H9 (cell line): ENCODE measurements around the gene OMG. TPM values are rescaled to one million over a fixed set of nuclear protein-coding genes. Genes with fewer than 3 reads are reported as not detected.

Experiments used
- DNase-seq: peaks from one replicate; pipeline ENCODE4 v3.0.0-alpha.2; 2017
- H2AFZ ChIP-seq: one replicate; pipeline ENCODE4 v1.6.1; 2013; ENCODE audit warnings: mild to moderate bottlenecking, low read length, control low read depth, moderate library complexity
- H2AK5ac ChIP-seq: 2 replicates; pipeline ENCODE4 v1.6.1; 2013; ENCODE audit warnings: low read length, control low read depth, mixed read lengths; ENCODE audit not compliant: insufficient read length
- H2BK120ac ChIP-seq: one replicate; pipeline ENCODE4 v1.6.1; 2013; ENCODE audit warnings: low read depth, mild to moderate bottlenecking, low read length, control low read depth, inconsistent platforms; ENCODE audit not compliant: poor library complexity, severe bottlenecking
- H2BK12ac ChIP-seq: 2 replicates; pipeline ENCODE4 v1.6.1; 2013; ENCODE audit warnings: low read length, control low read depth, mixed read lengths, low read depth; ENCODE audit not compliant: insufficient read length
- H2BK15ac ChIP-seq: 2 replicates; pipeline ENCODE4 v1.6.1; 2013; ENCODE audit warnings: low read depth, low read length, control low read depth
- H2BK20ac ChIP-seq: one replicate; pipeline ENCODE4 v1.6.1; 2013; ENCODE audit warnings: low read depth, mild to moderate bottlenecking, low read length, control low read depth, inconsistent platforms; ENCODE audit not compliant: poor library complexity, severe bottlenecking
- H2BK5ac ChIP-seq: 2 replicates; pipeline ENCODE4 v1.6.1; 2013; ENCODE audit warnings: low read length, control low read depth, mixed read lengths; ENCODE audit not compliant: insufficient read length
- H3K14ac ChIP-seq: 2 replicates; pipeline ENCODE4 v1.6.1; 2013; ENCODE audit warnings: low read length, control low read depth; ENCODE audit not compliant: insufficient read depth
- H3K18ac ChIP-seq: 2 replicates; pipeline ENCODE4 v1.6.1; 2013; ENCODE audit warnings: low read depth, mild to moderate bottlenecking, mixed read lengths, low read length, control low read depth; ENCODE audit not compliant: insufficient read length
- H3K23ac ChIP-seq: 2 replicates; pipeline ENCODE4 v1.6.1; 2013; ENCODE audit warnings: low read length, control low read depth, mixed read lengths, low read depth; ENCODE audit not compliant: insufficient read length
- H3K23me2 ChIP-seq: 2 replicates; pipeline ENCODE4 v1.6.1; 2013; ENCODE audit warnings: low read depth, mild to moderate bottlenecking, mixed read lengths, low read length, control low read depth; ENCODE audit not compliant: insufficient read length, poor library complexity, severe bottlenecking
- H3K27ac ChIP-seq: 2 replicates; pipeline ENCODE4 v1.5.1; 2013; ENCODE audit warnings: low read length, control low read depth, mixed read lengths, low read depth; ENCODE audit not compliant: insufficient read length
- H3K27me3 ChIP-seq: 2 replicates; pipeline ENCODE4 v1.6.1; 2013; ENCODE audit warnings: low read length, control low read depth, inconsistent platforms; ENCODE audit not compliant: insufficient read depth
- H3K4ac ChIP-seq: 2 replicates; pipeline ENCODE4 v1.6.1; 2013; ENCODE audit warnings: low read depth, mild to moderate bottlenecking, control low read depth, inconsistent platforms, low read length, moderate library complexity
- H3K4me1 ChIP-seq: 2 replicates; pipeline ENCODE4 v1.6.1; 2013; ENCODE audit warnings: low read length, control low read depth, inconsistent platforms; ENCODE audit not compliant: insufficient read depth
- H3K4me2 ChIP-seq: 2 replicates; pipeline ENCODE4 v1.6.1; 2013; ENCODE audit warnings: low read length, control low read depth, mixed read lengths; ENCODE audit not compliant: insufficient read length, insufficient read depth
- H3K56ac ChIP-seq: 2 replicates; pipeline ENCODE4 v1.6.1; 2013; ENCODE audit warnings: low read depth, mild to moderate bottlenecking, mixed read lengths, low read length, control low read depth; ENCODE audit not compliant: insufficient read length
- H3K79me1 ChIP-seq: 2 replicates; pipeline ENCODE4 v1.6.1; 2013; ENCODE audit warnings: low read depth, mild to moderate bottlenecking, moderate library complexity, low read length, control low read depth, inconsistent platforms; ENCODE audit not compliant: insufficient read depth, poor library complexity, severe bottlenecking
- H3K79me2 ChIP-seq: 2 replicates; pipeline ENCODE4 v1.6.1; 2013; ENCODE audit warnings: low read length, control low read depth, inconsistent platforms; ENCODE audit not compliant: insufficient read depth
- H3K9ac ChIP-seq: 2 replicates; pipeline ENCODE4 v1.6.1; 2013; ENCODE audit warnings: low read length, control low read depth, mixed read lengths; ENCODE audit not compliant: insufficient read length; ENCODE audit errors: extremely low read depth
- H3K9me3 ChIP-seq: one replicate; pipeline ENCODE4 v1.6.1; 2013; ENCODE audit warnings: low read depth, low read length, inconsistent platforms; ENCODE audit not compliant: control insufficient read depth
- H3T11ph ChIP-seq: one replicate; pipeline ENCODE4 v1.6.1; 2013; ENCODE audit warnings: mild to moderate bottlenecking, low read length, control low read depth, inconsistent platforms
- H4K20me1 ChIP-seq: one replicate; pipeline ENCODE4 v1.6.1; 2013; ENCODE audit not compliant: control insufficient read depth, insufficient read length, insufficient read depth
- H4K5ac ChIP-seq: 2 replicates; pipeline ENCODE4 v1.6.1; 2013; ENCODE audit warnings: low read depth, mild to moderate bottlenecking, mixed read lengths, low read length, control low read depth; ENCODE audit not compliant: insufficient read length
- H4K8ac ChIP-seq: replicated peaks from 2 replicates; pipeline ENCODE4 v1.6.1; 2013; ENCODE audit warnings: low read length, control low read depth, mixed read lengths, low read depth; ENCODE audit not compliant: insufficient read length
- H4K91ac ChIP-seq: 2 replicates; pipeline ENCODE4 v1.6.1; 2013; ENCODE audit warnings: low read depth, mild to moderate bottlenecking, moderate library complexity, mixed read lengths, low read length, control low read depth; ENCODE audit not compliant: insufficient read length
- H3K27ac Mint-ChIP-seq, 3 experiments: 2 replicates in 2 of 3; 3 replicates in 1 of 3; pipeline ENCODE4 v1.8.0; 2020 to 2021; ENCODE audit warnings: mixed read lengths in 3 of 3, mild to moderate bottlenecking in 1 of 3, moderate library complexity in 1 of 3
- H3K27me3 Mint-ChIP-seq: 2 replicates; pipeline ENCODE4 v1.8.0; 2021; ENCODE audit warnings: low read depth, mild to moderate bottlenecking, moderate library complexity, mixed read lengths
- H3K36me3 Mint-ChIP-seq, 3 experiments: 2 replicates in 2 of 3; 3 replicates in 1 of 3; pipeline ENCODE4 v1.8.0; 2020 to 2021; ENCODE audit warnings: low read depth in 3 of 3, mixed read lengths in 3 of 3; ENCODE audit not compliant: insufficient read depth in 1 of 3
- H3K4me1 Mint-ChIP-seq, 2 experiments: 2 replicates each; pipeline ENCODE4 v1.8.0; 2020; ENCODE audit warnings: mixed read lengths in 2 of 2
- H3K4me3 Mint-ChIP-seq, 2 experiments: 2 replicates in 1 of 2; 3 replicates in 1 of 2; pipeline ENCODE4 v1.8.0; 2020 to 2021; ENCODE audit warnings: mild to moderate bottlenecking in 2 of 2, mixed read lengths in 2 of 2, moderate library complexity in 1 of 2
- H3K9me3 Mint-ChIP-seq, 2 experiments: 2 replicates in 1 of 2; 3 replicates in 1 of 2; pipeline ENCODE4 v1.8.0; 2020; ENCODE audit warnings: mild to moderate bottlenecking in 2 of 2, mixed read lengths in 2 of 2, moderate library complexity in 1 of 2
- CTCF ChIP-seq: fragments of 200-600 bp; sonication (generic); conservative IDR thresholded peaks from 3 replicates; pipeline ENCODE4 v1.8.0; 2021; ENCODE audit warnings: antibody characterized with exemption, mild to moderate bottlenecking
- WGBS: extraction: QIAGEN DNeasy Blood & Tissue Kit; methylation state at CpG from one replicate; pipeline ENCODE4 v1.1.7; 2013; ENCODE audit warnings: missing lambda C conversion rate, low lambda C conversion rate, mixed read lengths; ENCODE audit not compliant: insufficient read length; ENCODE audit errors: extremely low coverage; 5-methylcytosine and 5-hydroxymethylcytosine counted together
- total RNA-seq: library from RNA; stranded (reverse); gene quantifications from 2 replicates; pipeline ENCODE4 v1.2.1, GENCODE V29; 2021

The OMG gene
- total RNA-seq, 1 experiment from 2014 or later = not detected

GRCh38 chr17:31274252-31274651, 22.8 kb downstream of the OMG start:
- Histone ChIP-seq H3K23me2 (no peaks in the 10 kb centered on the region), H2BK120ac (no peak overlapping the region), H3K4me2 (no peak overlapping the region), H3K9me3 (no peaks in the 10 kb centered on the region), H4K8ac (no peak overlapping the region), H3K4ac (no peak overlapping the region), H3K56ac (no peak overlapping the region), H4K20me1 (no peaks in the 10 kb centered on the region), H3K79me1 (no peaks in the 10 kb centered on the region), H4K91ac (no peak overlapping the region), H3K4me1 (peaks cover 3% of the 10 kb centered on the region; the same call in 1 of the 2 replicates), H3K18ac (no peak overlapping the region), H2BK5ac (no peak overlapping the region), H2BK15ac (no peak overlapping the region), H2AK5ac (no peak overlapping the region), H3T11ph (no peak overlapping the region), H3K79me2 (no peaks in the 10 kb centered on the region), H2BK20ac (no peak overlapping the region), H4K5ac (no peak overlapping the region), H2BK12ac (no peak overlapping the region), H3K14ac (no peak overlapping the region), H3K9ac (no peak overlapping the region), H3K23ac (no peak overlapping the region), H2AFZ (no peak overlapping the region), H3K27ac (no peak overlapping the region), H3K27me3 (no peaks in the 10 kb centered on the region)
- WGBS = no CpG with 5 or more reads among the region's 2 CpGs
- Mint-ChIP-seq H3K4me3 (no peak overlapping the region), H3K9me3 (no peaks in the 10 kb centered on the region), H3K36me3 (peaks cover 0 to 27% (median 16%) of the 10 kb centered on the region in 3 experiments; a peak in 5 of 7 replicates), H3K27me3 (no peaks in the 10 kb centered on the region), H3K4me1 (peaks cover 7 to 8% of the 10 kb centered on the region in 2 experiments), H3K27ac (no peak overlapping the region)
- DNase-seq = no peak
- no peak for TF ChIP-seq CTCF
